ENCODE data around the gene ADNP. TPM values are rescaled to one million over a fixed set of nuclear protein-coding genes. Genes with fewer than 3 reads are reported as not detected.

ADNP gene
- polyA plus RNA-seq, 1 of the 3 experiments (the other 2 are of a cell fraction), result 13.3 TPM

GRCh38 chr20:50953196-50953595, 22.0 kb upstream of the ADNP start:
- ChIA-PET POLR2A (no interaction called here), CTCF (no interaction called here)
- no peaks in the 10 kb centered on the region for H3K9me3 ChIP-seq
- TF ChIP-seq FOXJ3 (CRISPR knock-in tag; IDR thresholded peaks at IDR 0.05) (no peak), GATA2 (CRISPR knock-in tag; IDR thresholded peaks at IDR 0.05) (no peak), GABPA (IDR thresholded peaks at IDR 0.05; ENCODE audit: low read depth) (no peak), MEF2A (IDR thresholded peaks at IDR 0.05; ENCODE audit: borderline replicate concordance, low read depth) (no peak), YY1 (IDR thresholded peaks at IDR 0.05; ENCODE audit: low read depth) (no peak), RCOR1 (IDR thresholded peaks at IDR 0.05; ENCODE audit: low read length) (no peak), MXI1 (IDR thresholded peaks at IDR 0.05; ENCODE audit: low read depth, low read length) (no peak), CTCF (IDR thresholded peaks at IDR 0.05) (no peak), TAF1 (IDR thresholded peaks at IDR 0.05; ENCODE audit: borderline replicate concordance, low read depth, low read length) (no peak), RXRA (IDR thresholded peaks at IDR 0.05; ENCODE audit: borderline replicate concordance, low read depth) (no peak), ZBTB33 (IDR thresholded peaks at IDR 0.05; ENCODE audit: borderline replicate concordance, low read depth) (no peak), NRF1 (IDR thresholded peaks at IDR 0.05; ENCODE audit: low read depth, low read length) (no peak), SMC3 (IDR thresholded peaks at IDR 0.05; ENCODE audit: low read depth, low read length) (no peak)
- H3K79me2 ChIP-seq (ENCODE audit: insufficient read depth), result peaks cover 98% of the 10 kb centered on the region
- no peak overlapping the region for H3K4me2 ChIP-seq
- H3K9me2 ChIP-seq, result no peaks in the 10 kb centered on the region
- peaks cover 58 to 64% of the 10 kb centered on the region in 2 experiments for H3K36me3 ChIP-seq (replicated peaks in 1 of 2; ENCODE audit: control insufficient read depth in 1 of 2, insufficient read depth in 2 of 2, low read length in 1 of 2)
- no peak overlapping the region for H2AFZ ChIP-seq (ENCODE audit: low read depth)
- DNase-seq, result no peak
- 96% methylated on average over 2 of the region's 2 CpGs for WGBS (ENCODE audit: low lambda C conversion rate)
- no peaks in the 10 kb centered on the region for H3K27me3 ChIP-seq (ENCODE audit: insufficient read depth)
- no peaks in the 10 kb centered on the region for H3F3A ChIP-seq (replicated peaks; ENCODE audit: insufficient read depth)
- H3K4me1 ChIP-seq (ENCODE audit: control insufficient read depth in 1 of 2, insufficient read depth in 2 of 2, low read depth in 1 of 2, low read length in 1 of 2), result peaks cover 7 to 10% of the 10 kb centered on the region in 2 experiments; a peak in 3 of 4 replicates
- no peak overlapping the region for H3K27ac ChIP-seq (ENCODE audit: low read depth in 2 of 2, low read length in 1 of 2)
- no peak overlapping the region for H3K4me3 ChIP-seq (ENCODE audit: low read depth in 2 of 2, low read length in 1 of 2)
- H3K9ac ChIP-seq, result no peak overlapping the region
- peaks cover 47% of the 10 kb centered on the region for H4K20me1 ChIP-seq (ENCODE audit: insufficient read depth)

GRCh38 chr20:50948132-50948785, 17.0 kb upstream of the ADNP start:
- no peak for DNase-seq
- H3K9me3 ChIP-seq, result no peaks in the 10 kb centered on the region
- H3K4me1 ChIP-seq (ENCODE audit: control insufficient read depth in 1 of 2, insufficient read depth in 2 of 2, low read depth in 1 of 2, low read length in 1 of 2), result no peaks in the 10 kb centered on the region; a peak in 1 of 4 replicates
- no peak overlapping the region for H2AFZ ChIP-seq (ENCODE audit: low read depth)
- POLR2A ChIA-PET, result interaction anchor here (1.2 kb wide), 1 partner anchor 10 kb away, joined by 5 read pairs; the partner anchor contains the start of genes DPM1 and MOCS3
- H3K79me2 ChIP-seq (ENCODE audit: insufficient read depth), result peaks cover 64% of the 10 kb centered on the region
- no peaks in the 10 kb centered on the region; the same call in 1 of the 2 replicates for H4K20me1 ChIP-seq (ENCODE audit: insufficient read depth)
- WGBS (ENCODE audit: low lambda C conversion rate), result 97% methylated on average over 4 of the region's 4 CpGs
- H3F3A ChIP-seq (replicated peaks; ENCODE audit: insufficient read depth), result peaks cover 9% of the 10 kb centered on the region
- H3K4me3 ChIP-seq (ENCODE audit: low read depth in 2 of 2, low read length in 1 of 2), result no peak overlapping the region
- H3K27me3 ChIP-seq (ENCODE audit: insufficient read depth), result no peaks in the 10 kb centered on the region
- no peaks in the 10 kb centered on the region for H3K9me2 ChIP-seq
- peaks cover 71 to 84% of the 10 kb centered on the region in 2 experiments for H3K36me3 ChIP-seq (replicated peaks in 1 of 2; ENCODE audit: control insufficient read depth in 1 of 2, insufficient read depth in 2 of 2, low read length in 1 of 2)
- H3K9ac ChIP-seq, result no peak overlapping the region
- CTCF ChIA-PET, result interaction anchor here (0.8 to 2.4 kb wide), 3 partner anchors 17 to 21 kb away, joined by 3 to 10 read pairs (median 3); partner anchors contain the start of gene ADNP
- no peak for TF ChIP-seq TCF12 (IDR thresholded peaks at IDR 0.05)
- no peak for TF ChIP-seq USF1 (IDR thresholded peaks at IDR 0.05; ENCODE audit: borderline replicate concordance, low read depth)
- TF ChIP-seq RAD21 (IDR thresholded peaks at IDR 0.05; ENCODE audit: low read length), result no peak
- no peak for TF ChIP-seq MAX (IDR thresholded peaks at IDR 0.05; ENCODE audit: low read depth)
- TF ChIP-seq SMC3 (IDR thresholded peaks at IDR 0.05; ENCODE audit: low read depth, low read length), result no peak
- H3K4me2 ChIP-seq, result no peak overlapping the region
- no peak overlapping the region for H3K27ac ChIP-seq (ENCODE audit: low read depth in 2 of 2, low read length in 1 of 2)

Data from SK-N-SH (cell line).